Measurements from ENCODE around the gene GJB6. TPM values are rescaled to one million over a fixed set of nuclear protein-coding genes. Genes with fewer than 3 reads are reported as not detected.

The GJB6 gene
- total and polyA plus RNA-seq, 2 of the 4 experiments (the other 2 are of a cell fraction): not detected

- H3K4me3 ChIP-seq (ENCODE audit: insufficient read depth, low read depth, low read length): no peak overlapping the region
- no TSS peak for BruUV-seq (replicated peaks)
- peaks cover 20% of the 10 kb centered on the region for H3K27me3 ChIP-seq (ENCODE audit: control insufficient read depth, insufficient read depth, low read length)
- H2BK15ac ChIP-seq (ENCODE audit: low read depth, low read length): no peak overlapping the region
- H2AK5ac ChIP-seq (ENCODE audit: low read depth, low read length): no peak overlapping the region
- H2BK5ac ChIP-seq (ENCODE audit: low read depth, low read length, poor library complexity, severe bottlenecking): no peak overlapping the region
- H3K9me1 ChIP-seq (ENCODE audit: insufficient read depth, low read length): no peaks in the 10 kb centered on the region
- no peak overlapping the region for H4K5ac ChIP-seq (ENCODE audit: low read depth, low read length)
- in situ Hi-C loops (cut with MboI; ENCODE audit: low sequenced_read_pairs): no loop called here
- ChIA-PET POLR2A (ENCODE audit: unreplicated experiment) (no interaction called here), CTCF (interaction anchor here (0.6 kb wide), 1 partner anchor 660 kb away, joined by 4 read pairs; no protein-coding TSS in a partner anchor)
- 47% methylated on average over 3 of the region's 9 CpGs; no CpG with 5 or more reads in 1 of the 2 experiments for WGBS, 2 experiments (ENCODE audit: extremely low coverage in 2 of 2, insufficient read length in 1 of 2)
- H2AFZ ChIP-seq (replicated peaks; ENCODE audit: low read length, poor library complexity): no peak overlapping the region
- H3K4me2 ChIP-seq (ENCODE audit: low read depth, low read length): no peak overlapping the region
- no peak overlapping the region for H3K27ac ChIP-seq (ENCODE audit: insufficient read depth, low read length)
- no peak overlapping the region for H4K91ac ChIP-seq (ENCODE audit: insufficient read depth, low read depth, low read length)
- no peaks in the 10 kb centered on the region for H4K20me1 ChIP-seq (ENCODE audit: insufficient read depth, low read length)
- no peak overlapping the region for H3K18ac ChIP-seq (ENCODE audit: low read depth, low read length)
- intact Hi-C loops (cut with micrococcal nuclease): no loop called here
- dilution Hi-C loops (cut with HindIII; ENCODE audit: low sequenced_read_pairs, unreplicated experiment): no loop called here
- H4K8ac ChIP-seq (ENCODE audit: low read depth in 2 of 2, low read length in 2 of 2): no peak overlapping the region
- ATAC-seq (ENCODE audit: low read depth) (no peak), DNase-seq (no peak)
- H2BK20ac ChIP-seq (ENCODE audit: low read depth, low read length): no peak overlapping the region
- H3K14ac ChIP-seq (replicated peaks; ENCODE audit: low read depth, low read length): no peak overlapping the region
- H3K9me3 ChIP-seq (ENCODE audit: control insufficient read depth, insufficient read depth, low read length): no peaks in the 10 kb centered on the region
- H3K56ac ChIP-seq (ENCODE audit: extremely low read depth, insufficient read depth, low read length): no peak overlapping the region
- no peak overlapping the region for H3K9ac ChIP-seq (ENCODE audit: low read depth, low read length)
- H3K4me1 ChIP-seq (ENCODE audit: control insufficient read depth, insufficient read depth, low read length): no peaks in the 10 kb centered on the region
- H3K4ac ChIP-seq (ENCODE audit: low read depth, low read length): no peak overlapping the region
- no peak overlapping the region for H2BK120ac ChIP-seq (ENCODE audit: low read depth, low read length)
- TF ChIP-seq RAD21 (IDR thresholded peaks at IDR 0.05; ENCODE audit: low read length): no peak
- no peak for TF ChIP-seq FOS (IDR thresholded peaks at IDR 0.05; ENCODE audit: low read depth, low read length)
- TF ChIP-seq USF2 (IDR thresholded peaks at IDR 0.05; ENCODE audit: low read depth, low read length): no peak
- no peak for TF ChIP-seq CTCF (conservative IDR thresholded peaks at IDR 0.05; ENCODE audit: low read depth, low read length)
- no peak for TF ChIP-seq ELK1 (IDR thresholded peaks at IDR 0.05; ENCODE audit: borderline replicate concordance, low read depth, low read length)
- TF ChIP-seq SMC3 (IDR thresholded peaks at IDR 0.05; ENCODE audit: low read depth, low read length): no peak
- TF ChIP-seq MXI1 (IDR thresholded peaks at IDR 0.05; ENCODE audit: borderline replicate concordance, low read depth, low read length): no peak
- no peak for TF ChIP-seq MAFK (IDR thresholded peaks at IDR 0.05; ENCODE audit: low read depth, low read length)
- no peak for TF ChIP-seq MAZ (IDR thresholded peaks at IDR 0.05; ENCODE audit: borderline replicate concordance, low read depth, low read length)
- no peaks in the 10 kb centered on the region for H3K79me1 ChIP-seq (ENCODE audit: low read depth in 1 of 2, low read length in 2 of 2)
- no peak overlapping the region for H3K23ac ChIP-seq (ENCODE audit: low read depth, low read length)
- H2AK9ac ChIP-seq (replicated peaks; ENCODE audit: low read depth, low read length, poor library complexity): no peak overlapping the region
- no peaks in the 10 kb centered on the region for H3K36me3 ChIP-seq (ENCODE audit: control insufficient read depth, insufficient read depth, low read length)
Observed at GRCh38 chr13:20264271-20265018, 32.3 kb upstream of the GJB6 start.

All from IMR-90 (cell line).